Measurements from ENCODE around the gene CCDC107.
"Not testable (repeated sequence)": the region's sequence is repeated elsewhere in the genome, so short reads cannot be mapped to it uniquely, and the experiment has no call there.

The CCDC107 gene, protein sequence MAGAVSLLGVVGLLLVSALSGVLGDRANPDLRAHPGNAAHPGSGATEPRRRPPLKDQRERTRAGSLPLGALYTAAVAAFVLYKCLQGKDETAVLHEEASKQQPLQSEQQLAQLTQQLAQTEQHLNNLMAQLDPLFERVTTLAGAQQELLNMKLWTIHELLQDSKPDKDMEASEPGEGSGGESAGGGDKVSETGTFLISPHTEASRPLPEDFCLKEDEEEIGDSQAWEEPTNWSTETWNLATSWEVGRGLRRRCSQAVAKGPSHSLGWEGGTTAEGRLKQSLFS

DNA sequence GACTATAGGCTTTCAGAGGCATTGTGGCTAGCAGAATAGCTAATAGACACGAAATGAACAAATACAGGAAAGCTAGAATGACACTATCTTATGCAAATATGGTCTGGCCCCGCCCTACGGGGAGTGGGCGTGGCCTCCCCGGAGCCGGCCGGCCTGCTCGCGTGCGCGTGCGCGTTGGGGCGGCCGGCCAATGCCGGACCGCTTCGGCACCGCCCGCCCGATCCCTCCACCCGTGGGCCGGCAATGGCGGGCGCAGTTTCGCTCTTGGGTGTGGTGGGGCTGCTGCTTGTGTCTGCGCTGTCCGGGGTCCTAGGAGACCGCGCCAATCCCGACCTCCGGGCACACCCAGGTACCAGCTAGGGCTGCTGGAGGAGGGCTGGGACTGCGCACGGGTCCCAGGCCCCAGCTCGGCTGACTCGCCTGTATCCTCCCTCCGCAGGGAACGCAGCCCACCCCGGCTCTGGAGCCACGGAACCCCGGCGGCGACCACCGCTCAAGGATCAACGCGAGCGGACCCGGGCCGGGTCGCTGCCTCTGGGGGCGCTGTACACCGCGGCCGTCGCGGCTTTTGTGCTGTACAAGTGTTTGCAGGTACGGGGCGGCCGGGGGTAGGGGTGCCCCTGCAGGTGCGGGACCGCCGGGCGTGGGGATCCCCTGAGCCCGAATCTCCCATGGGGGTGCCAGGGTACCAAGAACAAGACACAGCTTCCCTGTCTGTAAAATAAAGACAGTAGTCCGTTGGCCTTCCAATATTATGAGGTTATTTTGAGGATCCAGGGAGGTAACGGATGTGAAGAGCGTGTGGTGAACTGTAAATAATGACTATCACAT, at the start of gene CCDC107:
CCDC107 (plus strand) TSS at position 156 of the 831 bp plus-strand sequence; CDS start at position 244, 88 bp downstream.
- Mint-ChIP-seq H3K36me3 (ENCODE audit: low read depth) (peaks cover 36% of the 10 kb centered on the region), H3K27me3 (ENCODE audit: low read depth) (peaks cover 6% of the 10 kb centered on the region), H3K4me3 (peak within 1 kb of the TSS; percentile 89), H3K9me3 (no peaks in the 10 kb centered on the region), H3K27ac (peak within 1 kb of the TSS; percentile 99), H3K4me1 (ENCODE audit: low read depth) (peaks cover 62% of the 10 kb centered on the region)
- DNase-seq (ENCODE audit: low spot score): peak; percentile 86

DNA sequence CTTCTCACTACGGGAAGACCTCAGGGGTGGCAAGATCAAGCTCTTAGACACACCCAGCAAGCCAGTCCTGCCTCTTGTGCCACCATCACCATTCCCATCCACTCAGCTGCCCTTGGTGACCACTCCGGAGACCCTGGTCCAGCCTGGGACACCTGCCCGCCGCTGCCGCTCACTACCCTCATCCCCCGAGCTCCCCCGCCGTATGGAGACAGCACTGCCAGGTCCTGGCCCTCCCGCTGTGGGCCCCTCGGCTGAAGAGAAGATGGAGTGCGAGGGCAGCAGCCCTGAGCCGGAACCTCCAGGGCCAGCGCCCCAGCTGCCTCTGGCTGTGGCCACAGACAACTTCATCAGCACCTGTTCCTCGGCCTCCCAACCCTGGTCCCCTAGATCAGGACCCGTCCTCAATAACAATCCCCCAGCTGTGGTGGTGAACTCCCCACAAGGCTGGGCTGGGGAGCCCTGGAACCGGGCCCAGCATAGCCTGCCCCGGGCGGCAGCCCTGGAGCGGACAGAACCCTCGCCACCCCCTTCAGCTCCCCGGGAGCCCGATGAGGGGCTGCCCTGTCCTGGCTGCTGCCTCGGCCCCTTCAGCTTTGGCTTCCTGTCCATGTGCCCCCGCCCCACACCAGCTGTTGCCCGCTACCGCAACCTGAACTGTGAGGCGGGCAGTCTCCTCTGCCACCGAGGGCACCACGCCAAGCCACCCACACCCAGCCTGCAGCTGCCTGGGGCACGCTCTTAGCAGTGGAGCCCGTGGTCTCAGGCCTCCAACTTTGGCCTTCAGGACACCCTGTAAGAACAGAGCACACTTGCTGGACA, 48.9 kb upstream of the CCDC107 start:
- no peaks in the 10 kb centered on the region for H3K9me3 Mint-ChIP-seq
- H3K27me3 Mint-ChIP-seq (ENCODE audit: low read depth): no peaks in the 10 kb centered on the region
- H3K4me1 Mint-ChIP-seq (ENCODE audit: low read depth): peaks cover 19% of the 10 kb centered on the region
- H3K36me3 Mint-ChIP-seq (ENCODE audit: low read depth): peaks cover 22% of the 10 kb centered on the region
- no peak overlapping the region for H3K27ac Mint-ChIP-seq
- DNase-seq (ENCODE audit: low spot score): no peak
- H3K4me3 Mint-ChIP-seq: no peak overlapping the region

DNA sequence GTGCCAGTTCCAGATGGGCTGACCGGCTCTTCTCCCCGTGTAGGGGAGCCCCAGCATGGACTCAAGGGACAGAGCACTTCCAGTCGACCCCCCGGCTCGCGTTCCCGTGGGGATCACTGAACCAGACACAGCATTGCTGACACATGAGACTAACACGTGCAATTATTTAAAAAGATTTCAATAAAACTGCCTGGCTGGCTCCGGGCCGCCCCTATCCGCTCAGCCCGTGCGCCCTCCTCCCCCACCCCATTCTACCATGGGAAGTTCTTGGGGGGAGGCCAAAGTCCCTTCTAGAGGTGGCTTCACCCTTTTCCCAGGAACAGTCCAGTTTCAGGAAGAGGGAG, 48.3 kb upstream of the CCDC107 start:
- peaks cover 15% of the 10 kb centered on the region for H3K4me1 Mint-ChIP-seq (ENCODE audit: low read depth)
- H3K27ac Mint-ChIP-seq: no peak overlapping the region
- H3K9me3 Mint-ChIP-seq: no peaks in the 10 kb centered on the region
- DNase-seq (ENCODE audit: low spot score): no peak
- peaks cover 22% of the 10 kb centered on the region for H3K36me3 Mint-ChIP-seq (ENCODE audit: low read depth)
- H3K4me3 Mint-ChIP-seq: no peak overlapping the region
- H3K27me3 Mint-ChIP-seq (ENCODE audit: low read depth): no peaks in the 10 kb centered on the region

DNA sequence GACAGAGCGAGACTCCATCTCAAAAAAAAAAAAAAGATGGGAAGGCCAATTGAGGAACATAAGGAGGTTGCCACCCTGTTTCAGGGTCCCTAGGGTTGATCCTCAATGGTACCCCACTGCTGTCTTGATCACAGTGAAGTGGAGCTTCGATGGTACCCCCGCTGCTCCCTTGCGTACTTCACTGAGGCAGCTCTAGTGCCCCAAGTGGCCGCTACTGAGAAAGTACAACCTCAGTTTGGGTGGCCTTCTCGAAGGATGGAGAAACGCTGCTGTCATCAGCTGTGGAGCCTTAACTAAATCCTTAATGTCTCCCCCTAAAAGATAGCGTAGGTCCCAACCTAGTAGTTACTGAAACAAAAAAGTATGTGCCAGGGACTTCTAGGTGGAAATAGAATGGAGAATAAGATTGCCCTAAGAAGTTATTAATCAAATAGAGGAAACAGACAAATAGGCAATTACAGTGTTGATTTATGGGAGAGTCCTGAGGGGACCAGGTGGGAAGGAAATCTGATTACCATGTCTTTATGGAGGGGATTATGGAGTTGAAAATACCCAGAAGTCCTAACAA, 46.8 kb upstream of the CCDC107 start:
- no peaks in the 10 kb centered on the region for H3K9me3 Mint-ChIP-seq
- H3K4me1 Mint-ChIP-seq (ENCODE audit: low read depth): peaks cover 13% of the 10 kb centered on the region
- no peaks in the 10 kb centered on the region for H3K27me3 Mint-ChIP-seq (ENCODE audit: low read depth)
- DNase-seq (ENCODE audit: low spot score): peak; percentile 38
- H3K4me3 Mint-ChIP-seq: no peak overlapping the region
- H3K36me3 Mint-ChIP-seq (ENCODE audit: low read depth): peaks cover 22% of the 10 kb centered on the region
- H3K27ac Mint-ChIP-seq: no peak overlapping the region

DNA sequence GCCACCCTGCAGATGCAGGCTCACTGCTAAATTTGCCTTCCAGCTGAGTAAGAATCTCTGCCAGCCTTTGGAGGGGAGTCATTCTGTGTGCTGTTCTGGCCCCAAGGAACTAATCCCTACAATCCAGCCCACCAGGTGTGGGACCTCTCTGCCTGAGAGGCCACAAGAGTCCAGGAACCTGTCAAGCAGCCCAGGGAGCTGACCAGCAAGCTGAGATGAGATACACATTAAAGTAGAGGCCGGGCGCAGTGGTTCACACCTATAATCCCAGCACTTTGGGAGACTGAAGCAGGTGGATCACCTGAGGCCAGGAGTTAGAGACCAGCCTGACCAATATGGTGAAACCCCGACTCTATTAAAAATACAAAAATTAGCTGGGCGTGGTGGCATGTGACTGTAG, 46.0 kb upstream of the CCDC107 start:
- not testable (repeated sequence) for DNase-seq (ENCODE audit: low spot score); H3K9me3 Mint-ChIP-seq; H3K27ac Mint-ChIP-seq; H3K4me3 Mint-ChIP-seq; H3K27me3 Mint-ChIP-seq (ENCODE audit: low read depth)
- Mint-ChIP-seq H3K36me3 (ENCODE audit: low read depth) (peaks cover 18% of the 10 kb centered on the region), H3K4me1 (ENCODE audit: low read depth) (peaks cover 13% of the 10 kb centered on the region)

DNA sequence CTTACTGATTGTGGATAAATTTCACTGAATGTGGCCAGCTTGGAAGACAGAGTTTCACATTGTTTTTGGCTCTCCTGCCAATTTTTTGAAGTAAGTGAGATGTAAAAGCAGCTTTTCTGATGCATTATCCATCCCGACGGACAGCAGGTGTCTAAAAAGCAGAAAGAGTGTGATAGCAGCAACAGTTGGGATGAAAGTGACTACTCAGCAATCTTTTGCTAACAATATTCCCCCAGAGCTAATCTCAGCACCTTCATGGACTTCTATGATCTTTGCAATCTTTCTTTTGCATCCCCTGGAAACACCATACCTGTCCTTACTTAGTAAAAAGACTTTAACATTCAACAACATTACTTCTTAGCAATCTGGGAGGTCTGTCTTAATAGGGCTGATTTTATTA, 45.2 kb upstream of the CCDC107 start:
- Mint-ChIP-seq H3K4me1 (ENCODE audit: low read depth) (peaks cover 18% of the 10 kb centered on the region), H3K4me3 (no peak overlapping the region), H3K36me3 (ENCODE audit: low read depth) (peaks cover 13% of the 10 kb centered on the region), H3K27me3 (ENCODE audit: low read depth) (no peaks in the 10 kb centered on the region), H3K27ac (no peak overlapping the region), H3K9me3 (no peaks in the 10 kb centered on the region)
- DNase-seq (ENCODE audit: low spot score): no peak

DNA sequence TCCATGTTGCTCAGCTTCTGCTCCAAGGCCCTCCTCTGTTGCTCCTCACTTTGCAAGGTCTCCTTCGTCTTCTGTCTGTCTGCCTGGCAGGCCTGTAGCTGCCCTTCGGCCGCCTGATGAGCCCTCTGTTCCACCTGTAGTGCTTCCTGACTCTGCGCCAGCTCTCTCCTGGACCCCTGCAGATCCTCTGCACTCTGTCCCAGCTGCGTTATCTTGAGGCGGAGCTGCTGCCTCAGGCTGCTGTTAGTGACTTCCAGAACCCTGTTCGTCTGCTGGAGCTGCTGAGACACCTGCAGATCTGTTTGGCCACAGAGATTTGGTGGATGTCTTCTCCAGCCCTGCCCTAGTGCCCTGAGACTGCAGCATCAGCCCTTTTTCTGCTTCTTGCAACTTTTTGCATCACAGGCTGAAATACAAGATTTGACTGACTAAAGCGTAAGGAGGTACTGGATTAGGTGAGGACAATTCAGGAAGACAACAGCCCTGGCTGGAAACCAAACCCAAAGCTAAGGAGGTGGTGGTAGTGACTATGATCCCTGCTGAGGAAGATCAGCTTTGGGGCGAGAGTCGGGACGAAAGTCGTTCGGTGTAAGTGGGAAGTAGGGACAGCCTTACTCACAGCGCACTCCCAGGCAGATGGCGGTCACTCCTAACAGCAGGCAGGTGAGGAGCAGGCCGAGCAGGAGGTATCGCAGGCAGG, 42.0 kb upstream of the CCDC107 start:
- peaks cover 5% of the 10 kb centered on the region for H3K36me3 Mint-ChIP-seq (ENCODE audit: low read depth)
- peaks cover 38% of the 10 kb centered on the region for H3K4me1 Mint-ChIP-seq (ENCODE audit: low read depth)
- H3K27ac Mint-ChIP-seq: peak overlapping the region; percentile 86

DNA sequence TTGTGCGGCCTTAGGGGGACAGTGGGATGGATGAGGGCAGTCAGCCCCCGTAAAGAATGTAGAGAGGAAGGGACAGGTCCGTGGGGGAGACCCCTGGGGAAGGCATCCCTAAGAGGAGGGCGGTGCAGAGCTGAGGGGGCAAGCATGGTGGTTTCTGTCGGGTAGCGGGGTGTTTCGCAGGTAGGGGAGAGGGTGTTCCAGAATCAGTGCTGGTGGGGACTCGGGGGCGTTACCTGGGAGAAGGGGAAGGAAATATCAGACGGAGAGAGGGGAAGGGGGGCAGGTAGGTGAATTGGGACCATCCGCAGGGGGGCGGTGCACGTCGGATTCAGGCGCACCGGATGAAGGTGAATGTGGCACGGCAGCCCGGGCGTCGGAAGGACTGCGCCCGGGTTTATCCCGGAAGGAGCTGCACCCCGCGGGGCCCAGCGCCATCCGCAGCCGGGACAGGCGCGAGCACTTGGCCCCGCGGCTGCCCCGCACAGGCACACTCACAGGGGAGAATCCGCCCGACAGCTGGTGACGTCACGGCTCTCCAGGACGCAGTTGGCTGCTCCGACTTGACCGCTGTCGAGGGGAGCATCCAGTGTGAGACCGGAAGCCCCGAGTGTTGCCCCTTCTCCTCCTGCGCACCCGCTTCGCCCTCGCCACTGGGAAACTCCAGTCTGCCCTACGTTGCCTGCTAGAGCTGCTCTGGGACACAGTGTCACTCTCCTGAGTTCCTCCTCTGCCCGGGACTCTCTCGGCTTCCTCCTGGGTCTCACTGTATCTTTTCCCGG, 41.2 kb upstream of the CCDC107 start:
- Mint-ChIP-seq H3K27me3 (ENCODE audit: low read depth) (no peaks in the 10 kb centered on the region), H3K27ac (peak overlapping the region; percentile 86), H3K9me3 (no peaks in the 10 kb centered on the region), H3K4me1 (ENCODE audit: low read depth) (peaks cover 37% of the 10 kb centered on the region), H3K4me3 (peak overlapping the region; percentile 81), H3K36me3 (ENCODE audit: low read depth) (no peaks in the 10 kb centered on the region)
- DNase-seq (ENCODE audit: low spot score): peak; percentile 73

More for the DNA sequence above, 42.0 kb upstream of the CCDC107 start:
- H3K27me3 Mint-ChIP-seq (ENCODE audit: low read depth): no peaks in the 10 kb centered on the region
- DNase-seq (ENCODE audit: low spot score): no peak
- H3K4me3 Mint-ChIP-seq: peak overlapping the region; percentile 81
- H3K9me3 Mint-ChIP-seq: no peaks in the 10 kb centered on the region

DNA sequence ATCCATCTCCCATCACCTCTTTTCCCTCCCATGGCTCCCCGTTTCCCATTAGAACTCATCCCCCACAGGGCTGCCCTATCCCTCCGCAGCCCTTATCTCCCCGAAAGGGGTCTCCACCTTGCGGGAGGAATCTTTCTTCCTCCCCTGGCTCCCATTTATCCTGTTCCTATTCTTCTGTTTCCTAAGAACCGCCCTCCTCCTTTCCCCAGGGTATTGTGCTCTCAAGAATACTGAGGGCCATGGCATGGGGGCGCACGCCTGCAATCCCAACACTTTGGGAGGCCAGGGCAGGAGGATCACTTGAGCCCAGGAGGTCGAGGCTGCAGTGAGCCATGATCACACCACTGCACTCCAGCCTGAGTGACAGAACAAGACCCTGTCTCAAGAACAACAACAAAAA, 40.5 kb upstream of the CCDC107 start:
- no peaks in the 10 kb centered on the region for H3K36me3 Mint-ChIP-seq (ENCODE audit: low read depth)
- peak overlapping the region; percentile 81 for H3K4me3 Mint-ChIP-seq
- H3K9me3 Mint-ChIP-seq: no peaks in the 10 kb centered on the region
- no peak for DNase-seq (ENCODE audit: low spot score)
- no peaks in the 10 kb centered on the region for H3K27me3 Mint-ChIP-seq (ENCODE audit: low read depth)
- H3K27ac Mint-ChIP-seq: peak overlapping the region; percentile 86
- peaks cover 38% of the 10 kb centered on the region for H3K4me1 Mint-ChIP-seq (ENCODE audit: low read depth)

DNA sequence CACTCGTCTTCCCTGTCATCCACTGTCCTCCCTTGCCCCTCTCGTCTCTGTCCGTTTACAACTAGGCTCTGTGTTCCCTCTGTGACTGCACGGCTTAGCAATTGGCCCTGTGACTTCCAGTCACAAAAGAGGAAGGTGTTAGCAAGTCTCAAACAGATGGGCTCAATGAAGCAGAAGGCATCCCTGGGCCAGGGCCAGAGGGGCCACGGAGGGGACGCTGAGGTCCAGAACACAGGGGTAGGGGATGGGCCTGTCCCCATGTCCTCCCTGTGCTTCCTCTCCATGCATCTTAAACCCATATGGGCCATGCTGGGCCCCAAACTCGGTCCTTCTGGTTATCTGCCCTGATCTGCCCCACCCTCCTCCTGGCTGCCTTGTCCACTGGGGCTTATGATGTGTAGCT, 39.8 kb upstream of the CCDC107 start, which contains the start of gene CD72:
CD72 (minus strand) TSS at position 89 of the 403 bp plus-strand sequence. CDS start 110 bp downstream, outside the sequence.
- no peaks in the 10 kb centered on the region for H3K9me3 Mint-ChIP-seq
- H3K36me3 Mint-ChIP-seq (ENCODE audit: low read depth): no peaks in the 10 kb centered on the region
- no peaks in the 10 kb centered on the region for H3K27me3 Mint-ChIP-seq (ENCODE audit: low read depth)
- H3K4me1 Mint-ChIP-seq (ENCODE audit: low read depth): peaks cover 38% of the 10 kb centered on the region
- peak within 1 kb of the TSS; percentile 86 for H3K27ac Mint-ChIP-seq
- peak within 1 kb of the TSS; percentile 81 for H3K4me3 Mint-ChIP-seq
- DNase-seq (ENCODE audit: low spot score): no peak

DNA sequence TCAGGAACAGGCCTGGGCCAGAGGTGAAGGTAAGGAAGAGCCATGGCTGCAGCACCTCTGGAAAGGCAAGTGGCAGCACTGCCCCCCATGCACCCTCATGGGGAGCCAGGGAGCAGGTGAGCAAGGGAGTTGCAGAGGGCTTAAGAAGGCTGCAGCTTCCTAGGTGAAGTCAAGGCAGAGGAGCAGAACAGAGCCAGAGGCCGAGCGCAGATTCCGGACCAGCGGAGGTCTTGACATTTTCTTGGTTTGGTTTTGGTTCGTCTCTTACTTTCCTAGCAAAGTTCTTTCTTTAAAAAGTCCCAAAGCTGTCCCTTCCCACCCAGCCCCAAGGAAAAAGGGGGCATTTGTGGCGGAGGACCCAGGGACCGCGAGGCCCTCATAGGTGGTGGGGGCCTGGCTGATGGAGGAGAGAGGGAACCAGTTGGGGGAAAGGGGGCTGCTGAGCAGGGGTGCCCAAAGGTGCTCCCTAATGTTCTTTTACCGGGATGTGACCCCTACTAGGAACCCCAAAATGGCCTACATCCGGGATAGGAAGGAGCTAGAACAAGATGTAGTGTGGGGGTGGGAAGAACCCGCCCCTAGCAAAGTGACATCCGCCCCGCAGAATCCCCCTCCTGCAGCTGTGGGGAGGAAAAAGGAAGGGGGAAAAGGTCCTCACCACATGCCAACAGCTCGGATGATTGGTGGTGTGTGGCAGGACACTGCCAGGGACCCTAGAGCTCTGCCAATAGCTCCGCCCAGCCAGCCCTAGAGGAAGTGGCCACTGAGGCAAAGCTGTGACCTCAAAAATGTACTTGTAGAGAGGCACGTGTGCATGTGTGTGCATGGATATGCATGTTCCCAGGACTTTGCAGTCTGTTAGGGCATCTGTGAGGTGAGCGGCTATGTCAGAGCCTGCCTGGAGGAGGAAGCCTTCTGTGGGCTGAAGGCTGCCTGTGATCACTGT, 39.0 kb upstream of the CCDC107 start:
- Mint-ChIP-seq H3K36me3 (ENCODE audit: low read depth) (no peaks in the 10 kb centered on the region), H3K27me3 (ENCODE audit: low read depth) (no peaks in the 10 kb centered on the region), H3K4me1 (ENCODE audit: low read depth) (peaks cover 38% of the 10 kb centered on the region), H3K4me3 (peak overlapping the region; percentile 81), H3K27ac (peak overlapping the region; percentile 85), H3K9me3 (no peaks in the 10 kb centered on the region)
- DNase-seq (ENCODE audit: low spot score): peak; percentile 72

DNA sequence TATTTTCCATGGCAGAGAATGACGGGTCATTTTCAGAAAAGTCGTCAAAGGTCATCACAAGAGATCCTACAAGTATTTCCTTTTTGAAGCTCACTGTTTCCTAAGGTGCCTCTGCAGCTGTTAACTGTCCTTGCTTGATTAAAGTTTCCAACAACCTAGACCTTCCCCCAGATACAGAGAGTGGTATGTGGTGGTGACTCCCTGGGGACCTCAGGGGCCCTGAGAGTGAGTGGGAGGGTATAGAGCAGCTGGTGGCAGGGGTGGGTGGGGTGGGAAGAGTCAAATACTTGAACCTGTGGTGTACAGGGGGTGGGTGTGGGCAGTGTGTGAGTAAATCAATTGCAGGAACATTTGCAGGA, 38.3 kb upstream of the CCDC107 start:
- no peaks in the 10 kb centered on the region for H3K9me3 Mint-ChIP-seq
- peaks cover 38% of the 10 kb centered on the region for H3K4me1 Mint-ChIP-seq (ENCODE audit: low read depth)
- peak overlapping the region; percentile 59 for H3K4me3 Mint-ChIP-seq
- no peaks in the 10 kb centered on the region for H3K36me3 Mint-ChIP-seq (ENCODE audit: low read depth)
- DNase-seq (ENCODE audit: low spot score): no peak
- peak overlapping the region; percentile 85 for H3K27ac Mint-ChIP-seq
- H3K27me3 Mint-ChIP-seq (ENCODE audit: low read depth): no peaks in the 10 kb centered on the region

Data from T-helper 2 cell treated with Interferon-gamma antibody and Interleukin-4, amounts not matched to agents 5 μg/mL and 100 μg/mL, for 36 hours (primary cell).